Astrocyte (in vitro differentiated cells and primary cell): ENCODE data around the gene YIF1A. TPM values are rescaled to one million over a fixed set of nuclear protein-coding genes. Genes with fewer than 3 reads are reported as not detected.
A peak's percentile ranks its signal among the peaks of the same experiment; 100 is the strongest.

Experiments
- DNase-seq: peaks from one replicate; pipeline ENCODE4 v3.0.0-alpha.2; 2010; ENCODE audit warnings: low read depth
- FAIRE-seq: peaks from 2 replicates; lab custom pipeline; 2011; peaks lifted over from hg19 to GRCh38; lab: Jason Lieb, UNC
- H2AFZ ChIP-seq: 2 replicates; pipeline ENCODE4 v1.6.0; 2012; ENCODE audit warnings: low read depth, low read length, inconsistent platforms
- H3K27ac ChIP-seq: 2 replicates; pipeline ENCODE4 v1.5.1; 2011; ENCODE audit warnings: low read depth, low read length, inconsistent platforms
- H3K27me3 ChIP-seq: 2 replicates; pipeline ENCODE4 v1.6.0; 2011; ENCODE audit warnings: low read length, inconsistent platforms; ENCODE audit not compliant: insufficient read depth
- H3K36me3 ChIP-seq: 2 replicates; pipeline ENCODE4 v1.5.1; 2011; ENCODE audit warnings: low read length, inconsistent platforms; ENCODE audit not compliant: insufficient read depth
- H3K4me1 ChIP-seq: 2 replicates; pipeline ENCODE4 v1.5.1; 2011; ENCODE audit warnings: low read length, inconsistent platforms; ENCODE audit not compliant: insufficient read depth
- H3K4me2 ChIP-seq: 2 replicates; pipeline ENCODE4 v1.6.0; 2012; ENCODE audit warnings: low read length, inconsistent platforms
- H3K4me3 ChIP-seq: 2 replicates; pipeline ENCODE4 v1.5.1; 2011; ENCODE audit warnings: low read depth, mild to moderate bottlenecking, low read length, inconsistent platforms; ENCODE audit not compliant: insufficient read depth
- H3K79me2 ChIP-seq: 2 replicates; pipeline ENCODE4 v1.6.0; 2012; ENCODE audit warnings: mild to moderate bottlenecking, low read length, inconsistent platforms; ENCODE audit not compliant: insufficient read depth
- H3K9ac ChIP-seq: 2 replicates; pipeline ENCODE4 v1.6.0; 2012; ENCODE audit warnings: mild to moderate bottlenecking, low read length, inconsistent platforms
- H3K9me3 ChIP-seq: 2 replicates; pipeline ENCODE4 v1.5.1; 2012; ENCODE audit warnings: low read depth, mild to moderate bottlenecking, low read length, inconsistent platforms; ENCODE audit not compliant: insufficient read depth
- H4K20me1 ChIP-seq: 2 replicates; pipeline ENCODE4 v1.6.0; 2012; ENCODE audit warnings: low read length, inconsistent platforms; ENCODE audit not compliant: insufficient read depth
- H3K27ac Mint-ChIP-seq: one replicate; pipeline ENCODE4 v1.8.0; 2021; ENCODE audit warnings: mild to moderate bottlenecking, mixed read lengths; ENCODE audit not compliant: unreplicated experiment
- H3K27me3 Mint-ChIP-seq: one replicate; pipeline ENCODE4 v1.8.0; 2021; ENCODE audit warnings: low read depth, mixed read lengths; ENCODE audit not compliant: unreplicated experiment
- H3K36me3 Mint-ChIP-seq: one replicate; pipeline ENCODE4 v1.8.0; 2021; ENCODE audit warnings: low read depth, mixed read lengths; ENCODE audit not compliant: unreplicated experiment
- H3K4me1 Mint-ChIP-seq: one replicate; pipeline ENCODE4 v1.8.0; 2021; ENCODE audit warnings: low read depth, mixed read lengths; ENCODE audit not compliant: unreplicated experiment
- H3K4me3 Mint-ChIP-seq: one replicate; pipeline ENCODE4 v1.8.0; 2021; ENCODE audit warnings: mild to moderate bottlenecking, moderate library complexity, mixed read lengths; ENCODE audit not compliant: unreplicated experiment
- H3K9me3 Mint-ChIP-seq: one replicate; pipeline ENCODE4 v1.8.0; 2021; ENCODE audit warnings: mild to moderate bottlenecking, mixed read lengths; ENCODE audit not compliant: unreplicated experiment
- CTCF ChIP-seq: IDR thresholded peaks from 2 replicates; pipeline ENCODE4 v1.5.1; 2011; ENCODE audit warnings: low read depth, mild to moderate bottlenecking, inconsistent platforms, low read length, moderate library complexity; ENCODE audit not compliant: insufficient read depth
- EZH2 ChIP-seq: IDR thresholded peaks from 2 replicates; pipeline ENCODE4 v1.6.1; 2012; ENCODE audit warnings: mild to moderate bottlenecking, low read length, inconsistent platforms; ENCODE audit not compliant: insufficient read depth
- total RNA-seq: library from RNA; stranded (reverse); gene quantifications from 2 replicates; pipeline ENCODE4 v1.2.1, GENCODE V29; 2021

YIF1A gene
- total RNA-seq, 1 donor from 2014 or later, result 129 TPM

DNA sequence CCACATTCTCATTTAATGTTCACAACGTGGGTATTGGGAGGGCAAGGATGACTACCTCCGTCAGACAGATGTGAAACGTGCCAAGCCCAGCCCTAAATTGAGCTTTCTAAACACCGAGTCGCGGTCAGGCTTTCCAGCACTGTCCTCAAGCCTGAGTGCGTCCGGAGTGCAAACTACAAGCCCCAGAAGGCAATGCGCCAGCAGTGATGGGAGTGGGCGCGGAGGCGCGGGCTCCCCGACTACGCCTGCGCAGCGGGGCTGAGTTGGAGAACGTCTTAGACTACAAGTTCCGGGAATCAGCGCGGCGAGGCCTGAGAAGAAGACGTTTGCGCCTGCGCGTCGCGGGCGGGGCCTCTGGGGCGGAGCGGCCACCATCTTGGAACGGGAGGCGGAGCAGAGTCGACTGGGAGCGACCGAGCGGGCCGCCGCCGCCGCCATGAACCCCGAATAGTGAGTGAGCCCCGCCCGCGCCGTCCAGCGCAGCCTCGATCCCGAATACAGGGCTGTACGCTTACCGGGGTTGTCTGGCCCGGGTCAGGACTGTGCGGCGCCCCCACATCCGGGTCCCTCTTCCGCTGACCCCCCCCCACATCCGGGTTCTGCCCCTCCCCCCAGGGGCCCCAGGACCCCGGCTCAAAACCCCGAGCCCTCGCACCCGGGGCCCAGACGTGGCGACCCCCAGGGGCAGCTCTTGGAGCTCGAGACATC lies 20.5 kb downstream of the YIF1A start, which contains the start of gene RAB1B:
Gene RAB1B, plus strand, starts transcription at position 396 of the 708 bp plus-strand sequence. Its CDS starts 41 bp downstream, at position 437.
- no peak for TF ChIP-seq EZH2
- no peak for TF ChIP-seq CTCF
- H2AFZ ChIP-seq, result peak within 1 kb of the TSS; percentile 57
- H3K36me3 ChIP-seq, result peaks cover 20% of the 10 kb centered on the region
- Mint-ChIP-seq H3K36me3 (peaks cover 23% of the 10 kb centered on the region), H3K4me3 (peak within 1 kb of the TSS; percentile 92), H3K27ac (peak within 1 kb of the TSS; percentile 93), H3K9me3 (no peaks in the 10 kb centered on the region), H3K27me3 (no peaks in the 10 kb centered on the region), H3K4me1 (peaks cover 9% of the 10 kb centered on the region)
- DNase-seq (peak; percentile 91), FAIRE-seq (peak; percentile 76)
- peak within 1 kb of the TSS; percentile 88 for H3K4me2 ChIP-seq
- peaks cover 21% of the 10 kb centered on the region for H3K4me1 ChIP-seq
- H3K79me2 ChIP-seq, result peaks cover 35% of the 10 kb centered on the region
- no peaks in the 10 kb centered on the region for H3K27me3 ChIP-seq
- H4K20me1 ChIP-seq, result peaks cover 51% of the 10 kb centered on the region
- peak within 1 kb of the TSS; percentile 83 for H3K27ac ChIP-seq
- H3K4me3 ChIP-seq, result peak within 1 kb of the TSS; percentile 90
- H3K9me3 ChIP-seq, result no peaks in the 10 kb centered on the region
- peak within 1 kb of the TSS; percentile 96 for H3K9ac ChIP-seq

DNA sequence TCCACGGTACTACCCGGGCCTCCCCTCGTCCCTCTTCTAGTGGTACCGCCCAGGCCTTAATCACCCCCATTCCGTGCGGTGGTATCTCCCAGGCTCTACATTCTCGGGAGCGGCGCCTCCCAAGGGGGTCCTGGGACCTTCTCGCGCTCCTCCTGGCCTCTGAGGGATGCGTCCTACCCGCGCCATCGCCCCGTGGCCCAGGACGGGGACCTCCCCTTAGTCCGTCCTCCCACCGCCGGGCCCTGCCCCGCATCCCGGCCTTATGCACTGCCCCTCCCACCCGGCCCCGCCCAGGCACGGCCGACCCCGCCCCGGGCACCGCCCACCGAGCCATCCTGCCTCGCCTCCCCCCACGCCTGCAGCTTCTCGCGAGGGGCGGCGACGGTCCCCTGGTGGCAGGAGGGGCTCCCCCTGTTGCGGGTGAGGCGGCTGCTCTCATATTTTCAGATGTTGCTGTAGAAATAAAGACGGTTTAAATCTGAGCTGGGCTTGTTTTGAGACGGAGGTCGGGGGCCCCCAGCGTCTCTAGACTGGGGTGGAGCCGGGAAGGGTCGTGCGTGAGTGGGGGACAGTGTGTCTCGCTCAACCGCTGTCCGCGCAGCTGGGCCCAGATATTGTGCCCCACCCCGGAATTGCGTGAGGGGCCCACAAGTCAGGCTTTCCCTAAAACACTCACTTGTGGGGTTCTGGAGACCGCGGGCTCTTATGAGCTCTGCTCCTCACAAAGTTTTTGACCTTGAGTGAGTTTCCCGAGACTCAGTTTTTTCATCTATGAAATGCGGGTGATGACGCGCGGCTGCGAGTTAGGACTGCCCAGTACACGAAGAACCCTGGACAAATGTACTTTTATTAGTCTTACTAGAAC lies 21.3 kb downstream of the YIF1A start:
- no peaks in the 10 kb centered on the region for H3K9me3 Mint-ChIP-seq
- H3K4me1 Mint-ChIP-seq, result peaks cover 7% of the 10 kb centered on the region
- Histone ChIP-seq H4K20me1 (peaks cover 53% of the 10 kb centered on the region), H3K9me3 (no peaks in the 10 kb centered on the region), H3K4me3 (peak overlapping the region; percentile 90), H3K79me2 (peaks cover 32% of the 10 kb centered on the region), H3K4me2 (peak overlapping the region; percentile 88), H3K27me3 (no peaks in the 10 kb centered on the region), H3K27ac (peak overlapping the region; percentile 82), H2AFZ (peak overlapping the region; percentile 24), H3K36me3 (peaks cover 14% of the 10 kb centered on the region), H3K4me1 (peaks cover 21% of the 10 kb centered on the region), H3K9ac (peak overlapping the region; percentile 96)
- FAIRE-seq (no peak), DNase-seq (peak; percentile 64)
- TF ChIP-seq EZH2, result no peak
- H3K27ac Mint-ChIP-seq, result peak overlapping the region; percentile 93
- H3K36me3 Mint-ChIP-seq, result peaks cover 19% of the 10 kb centered on the region
- peak overlapping the region; percentile 92 for H3K4me3 Mint-ChIP-seq
- no peaks in the 10 kb centered on the region for H3K27me3 Mint-ChIP-seq

GRCh38 chr11:66267039-66267378 lies 21.9 kb downstream of the YIF1A start:
- Histone ChIP-seq H3K9ac (peak overlapping the region; percentile 96), H3K27ac (peak overlapping the region; percentile 82)

More at GRCh38 chr11:66267039-66267378, 21.9 kb downstream of the YIF1A start:
- H3K4me1 Mint-ChIP-seq, result peaks cover 7% of the 10 kb centered on the region
- Histone ChIP-seq H3K79me2 (peaks cover 31% of the 10 kb centered on the region), H3K4me3 (peak overlapping the region; percentile 90), H3K4me1 (peaks cover 21% of the 10 kb centered on the region), H3K27me3 (no peaks in the 10 kb centered on the region), H3K9me3 (no peaks in the 10 kb centered on the region), H4K20me1 (peaks cover 52% of the 10 kb centered on the region), H3K36me3 (peaks cover 14% of the 10 kb centered on the region), H2AFZ (peak overlapping the region; percentile 24), H3K4me2 (peak overlapping the region; percentile 88)
- no peaks in the 10 kb centered on the region for H3K9me3 Mint-ChIP-seq
- H3K27me3 Mint-ChIP-seq, result no peaks in the 10 kb centered on the region
- DNase-seq (no peak), FAIRE-seq (no peak)
- H3K27ac Mint-ChIP-seq, result peak overlapping the region; percentile 89
- TF ChIP-seq EZH2, result no peak
- no peak for TF ChIP-seq CTCF
- H3K36me3 Mint-ChIP-seq, result peaks cover 19% of the 10 kb centered on the region
- peak overlapping the region; percentile 78 for H3K4me3 Mint-ChIP-seq
